Measurements from ENCODE around the gene MRC2.
"Not testable (repeated sequence)": the region's sequence is repeated elsewhere in the genome, so short reads cannot be mapped to it uniquely, and the experiment has no call there.

Gene MRC2

GRCh38 chr17:62611728-62612127, 15.7 kb upstream of the MRC2 start:
- DNase-seq (ENCODE audit: low read depth in 2 of 3, low spot score in 1 of 3), result no peak

GRCh38 chr17:62612289-62612688, 15.2 kb upstream of the MRC2 start:
- not testable (repeated sequence) for DNase-seq (ENCODE audit: low read depth in 2 of 3, low spot score in 1 of 3)

GRCh38 chr17:62613095-62613494, 14.4 kb upstream of the MRC2 start:
- DNase-seq (ENCODE audit: low read depth in 2 of 3, low spot score in 1 of 3), result not testable (repeated sequence)

GRCh38 chr17:62614142-62614541, 13.3 kb upstream of the MRC2 start:
- no peak for DNase-seq (ENCODE audit: low read depth in 2 of 3, low spot score in 1 of 3)

GRCh38 chr17:62615503-62615902, 12.0 kb upstream of the MRC2 start:
- no peak for DNase-seq (ENCODE audit: low read depth in 2 of 3, low spot score in 1 of 3)

GRCh38 chr17:62616993-62617893, 10.2 kb upstream of the MRC2 start:
- DNase-seq (ENCODE audit: low read depth in 2 of 3, low spot score in 1 of 3), result no peak

- no peak for DNase-seq (ENCODE audit: low read depth in 2 of 3, low spot score in 1 of 3)
Observed at GRCh38 chr17:62617894-62618472, 9.5 kb upstream of the MRC2 start.

GRCh38 chr17:62618647-62619416, 8.6 kb upstream of the MRC2 start:
- no peak for DNase-seq (ENCODE audit: low read depth in 2 of 3, low spot score in 1 of 3)

GRCh38 chr17:62619417-62620155, 7.9 kb upstream of the MRC2 start:
- DNase-seq (ENCODE audit: low read depth in 2 of 3, low spot score in 1 of 3), result no peak

GRCh38 chr17:62621223-62621622, 6.2 kb upstream of the MRC2 start:
- DNase-seq (ENCODE audit: low read depth in 2 of 3, low spot score in 1 of 3), result no peak

GRCh38 chr17:62625184-62625869, 2.1 kb upstream of the MRC2 start:
- DNase-seq (ENCODE audit: low read depth in 2 of 3, low spot score in 1 of 3), result no peak

GRCh38 chr17:62625870-62626200, 1.6 kb upstream of the MRC2 start:
- no peak for DNase-seq (ENCODE audit: low read depth in 2 of 3, low spot score in 1 of 3)

- no peak for DNase-seq (ENCODE audit: low read depth in 2 of 3, low spot score in 1 of 3)
Observed at GRCh38 chr17:62626719-62627218, 701 bp upstream of the MRC2 start.

- peak in 2 of 3 donors; percentile 14 to 38 for DNase-seq (ENCODE audit: low read depth in 2 of 3, low spot score in 1 of 3)
Observed at GRCh38 chr17:62627904-62628633, 599 bp downstream of the MRC2 start.

- no peak for DNase-seq (ENCODE audit: low read depth in 2 of 3, low spot score in 1 of 3)
Observed at GRCh38 chr17:62628831-62629555, 1.5 kb downstream of the MRC2 start.

- no peak for DNase-seq (ENCODE audit: low read depth in 2 of 3, low spot score in 1 of 3)
Observed at GRCh38 chr17:62629556-62630364, 2.3 kb downstream of the MRC2 start.

- no peak for DNase-seq (ENCODE audit: low read depth in 2 of 3, low spot score in 1 of 3)
Observed at GRCh38 chr17:62630365-62631085, 3.1 kb downstream of the MRC2 start.
